ENCODE measurements around the gene PPFIBP1.
"Not testable (repeated sequence)": the region's sequence is repeated elsewhere in the genome, so short reads cannot be mapped to it uniquely, and the experiment has no call there.

Gene PPFIBP1

DNA sequence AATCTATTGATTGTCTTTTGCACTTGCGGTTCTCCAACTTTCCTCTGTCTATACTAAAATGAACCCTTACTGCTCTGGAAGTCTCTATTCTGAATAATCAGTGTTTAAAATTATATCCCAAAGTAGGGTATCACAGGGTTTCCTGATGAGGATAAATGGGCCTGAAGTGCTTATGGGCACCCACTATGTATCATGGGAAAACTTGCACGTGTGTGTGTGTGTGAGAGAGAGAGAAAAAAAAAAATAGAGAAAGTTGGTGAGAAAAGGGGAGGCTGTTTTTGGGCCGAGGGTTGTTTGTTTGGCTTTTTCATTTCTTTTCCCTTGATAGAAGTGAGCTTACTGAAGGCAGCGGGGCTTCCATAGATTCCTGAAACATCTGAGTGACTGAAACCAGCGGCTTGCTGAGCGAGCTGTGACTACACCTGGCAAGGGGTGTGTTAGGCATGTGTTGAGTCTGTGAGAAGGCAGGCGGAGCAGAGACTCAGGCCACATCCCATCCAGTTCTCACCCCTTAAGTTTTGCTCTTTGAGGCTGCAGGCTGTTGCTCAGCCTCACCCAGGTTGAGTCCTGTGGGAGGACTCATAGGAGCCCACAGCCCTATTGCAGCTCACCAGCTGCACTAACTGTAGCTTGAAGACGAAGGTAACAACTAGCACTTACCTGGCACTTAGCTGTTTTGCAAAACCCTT lies 17.2 kb downstream of the PPFIBP1 start:
- DNase-seq (ENCODE audit: low read depth in 2 of 2, low spot score in 1 of 2) = no peak

DNA sequence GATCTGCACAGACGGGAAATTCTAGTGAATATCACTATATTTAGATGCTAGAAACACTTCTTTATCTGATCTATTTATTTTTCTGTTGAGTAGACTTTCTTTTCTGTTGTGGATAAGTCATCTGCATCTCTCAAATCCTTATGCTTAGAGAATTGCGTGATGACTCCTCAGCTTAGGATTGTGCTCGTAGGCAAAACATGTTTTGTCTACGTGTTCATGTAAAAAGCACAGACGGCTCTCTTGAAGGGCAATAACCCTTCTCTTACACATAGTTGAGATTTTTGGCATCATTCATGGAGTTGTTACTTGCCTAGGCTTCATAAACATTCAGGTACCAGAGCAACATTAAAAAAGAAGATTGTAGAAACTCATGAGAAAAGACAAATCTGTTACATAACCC lies 18.6 kb downstream of the PPFIBP1 start:
- DNase-seq (ENCODE audit: low read depth in 2 of 2, low spot score in 1 of 2) = no peak

DNA sequence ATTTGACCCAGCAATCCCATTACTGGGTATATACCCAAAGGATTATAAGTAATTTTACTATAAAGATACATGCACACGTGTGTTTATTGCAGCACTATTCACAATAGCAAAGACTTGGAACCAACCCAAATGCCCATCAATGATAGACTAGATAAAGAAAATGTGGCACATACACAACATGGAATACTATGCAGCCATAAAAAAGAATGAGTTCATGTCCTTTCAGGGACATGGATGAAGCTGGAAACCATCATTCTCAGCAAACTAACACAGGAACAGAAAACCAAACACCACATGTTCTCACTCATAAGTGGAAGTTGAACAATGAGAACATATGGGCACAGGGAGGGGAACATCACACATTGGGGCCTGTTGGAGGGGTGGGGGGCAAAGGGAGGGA lies 20.9 kb downstream of the PPFIBP1 start:
- DNase-seq (ENCODE audit: low read depth in 2 of 2, low spot score in 1 of 2) = not testable (repeated sequence)

DNA sequence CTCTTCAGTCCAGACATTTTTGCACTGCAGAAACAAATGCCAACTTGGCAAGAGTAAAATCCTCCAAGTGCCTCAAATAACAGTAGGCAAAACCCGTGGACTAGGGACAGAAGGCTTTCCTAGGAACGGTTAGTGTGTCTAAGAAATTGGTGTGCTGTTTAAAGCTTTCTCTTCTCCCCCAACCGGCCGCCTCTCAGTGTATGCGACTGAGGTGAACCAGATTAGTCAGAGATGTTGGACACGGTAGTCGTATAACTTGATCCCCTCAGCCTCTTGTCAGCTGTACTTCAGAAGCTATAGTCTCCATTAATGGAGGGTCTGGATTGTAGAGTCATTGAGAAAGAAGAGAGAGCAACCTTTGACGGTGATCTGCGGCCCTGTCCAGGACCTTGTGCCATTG lies 21.7 kb downstream of the PPFIBP1 start:
- no peak for DNase-seq (ENCODE audit: low read depth in 2 of 2, low spot score in 1 of 2)

DNA sequence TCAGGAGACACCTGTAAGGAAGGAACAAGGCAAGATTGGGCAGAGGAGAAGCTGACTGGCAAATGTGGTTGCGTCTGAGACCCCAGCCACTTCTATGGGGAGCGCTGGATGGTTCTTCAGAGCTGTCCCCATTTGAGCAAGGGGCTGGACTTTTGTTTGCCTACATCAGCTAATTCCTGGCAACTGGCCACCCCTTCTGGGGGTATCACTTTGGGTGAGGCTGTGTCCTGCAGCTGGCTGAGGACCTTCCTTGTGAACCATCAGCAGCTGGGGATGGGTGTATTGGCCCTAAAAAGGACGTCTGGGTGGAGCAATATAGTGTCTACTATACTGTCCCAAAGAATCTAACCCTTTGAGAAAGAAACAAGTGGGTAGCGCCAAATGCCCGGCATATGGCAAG lies 23.6 kb downstream of the PPFIBP1 start:
- DNase-seq (ENCODE audit: low read depth in 2 of 2, low spot score in 1 of 2) = no peak

DNA sequence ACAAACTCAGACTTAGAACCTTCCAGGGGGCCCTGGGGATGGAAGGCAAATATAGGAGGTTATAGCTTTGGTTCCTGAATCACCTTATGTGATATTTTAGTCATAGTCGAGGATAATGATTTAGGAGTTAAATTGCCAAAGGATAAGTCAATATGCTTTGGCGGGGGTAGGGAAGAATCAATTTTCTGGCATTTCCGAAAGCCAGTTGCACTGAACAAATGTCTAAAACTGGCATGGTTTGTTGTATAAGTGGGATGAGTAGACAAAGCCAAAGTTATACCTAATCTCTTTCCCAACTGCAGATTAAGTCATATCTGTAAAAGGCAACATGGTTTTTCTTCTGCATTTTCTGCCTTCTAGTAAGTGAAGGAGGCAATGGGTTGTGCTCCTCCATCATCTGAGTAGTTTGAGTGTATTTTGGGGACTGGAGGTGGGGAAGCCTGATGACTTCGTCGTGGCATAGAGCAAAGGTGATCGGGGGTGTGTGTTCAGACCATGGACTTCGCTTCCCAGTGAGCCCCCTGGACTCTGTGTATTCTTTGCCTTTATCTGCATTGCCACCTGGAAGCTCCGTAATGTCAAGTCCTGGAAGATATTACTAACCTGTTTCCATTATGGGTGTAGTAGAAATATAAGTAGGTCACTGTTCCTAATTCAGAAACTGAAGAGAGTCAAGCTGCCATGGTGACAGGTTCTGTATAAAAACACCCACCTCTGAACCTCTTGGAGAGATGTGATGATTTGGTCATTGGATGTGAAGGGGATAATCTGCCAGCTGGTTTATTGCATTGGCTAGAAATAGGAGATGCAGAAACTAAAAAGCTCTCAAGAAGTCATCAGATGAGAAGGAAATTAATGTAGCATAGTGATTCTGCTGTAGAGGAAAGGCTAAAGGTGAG lies 24.5 kb downstream of the PPFIBP1 start:
- no peak for DNase-seq (ENCODE audit: low read depth in 2 of 2, low spot score in 1 of 2)

DNA sequence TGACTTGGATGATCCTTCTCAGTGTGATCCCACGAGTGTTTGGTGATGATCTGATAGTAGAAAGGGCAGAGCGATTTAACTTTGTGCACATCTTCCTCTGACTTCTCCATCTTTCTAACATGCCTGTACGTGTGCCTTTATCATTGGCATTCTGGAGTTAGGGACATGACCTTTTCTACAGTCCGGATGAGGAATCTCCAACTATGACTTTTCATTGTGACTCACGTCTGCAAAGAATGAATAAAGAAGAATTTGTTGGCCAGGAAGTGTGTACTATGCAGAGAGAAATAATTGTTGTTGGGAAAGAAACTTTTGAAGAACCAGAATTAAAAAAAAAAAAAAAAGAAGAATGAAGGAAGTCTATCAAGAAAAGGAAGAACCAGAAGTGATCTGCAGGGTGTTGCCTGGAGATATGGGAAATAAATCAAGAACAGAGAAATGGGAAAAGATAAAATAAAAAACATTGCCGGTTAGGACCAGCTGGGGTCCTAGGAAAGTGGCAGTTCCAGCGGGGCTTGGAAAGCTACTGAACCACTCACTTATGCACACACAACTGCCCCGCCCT lies 25.3 kb downstream of the PPFIBP1 start:
- no peak for DNase-seq (ENCODE audit: low read depth in 2 of 2, low spot score in 1 of 2)

DNA sequence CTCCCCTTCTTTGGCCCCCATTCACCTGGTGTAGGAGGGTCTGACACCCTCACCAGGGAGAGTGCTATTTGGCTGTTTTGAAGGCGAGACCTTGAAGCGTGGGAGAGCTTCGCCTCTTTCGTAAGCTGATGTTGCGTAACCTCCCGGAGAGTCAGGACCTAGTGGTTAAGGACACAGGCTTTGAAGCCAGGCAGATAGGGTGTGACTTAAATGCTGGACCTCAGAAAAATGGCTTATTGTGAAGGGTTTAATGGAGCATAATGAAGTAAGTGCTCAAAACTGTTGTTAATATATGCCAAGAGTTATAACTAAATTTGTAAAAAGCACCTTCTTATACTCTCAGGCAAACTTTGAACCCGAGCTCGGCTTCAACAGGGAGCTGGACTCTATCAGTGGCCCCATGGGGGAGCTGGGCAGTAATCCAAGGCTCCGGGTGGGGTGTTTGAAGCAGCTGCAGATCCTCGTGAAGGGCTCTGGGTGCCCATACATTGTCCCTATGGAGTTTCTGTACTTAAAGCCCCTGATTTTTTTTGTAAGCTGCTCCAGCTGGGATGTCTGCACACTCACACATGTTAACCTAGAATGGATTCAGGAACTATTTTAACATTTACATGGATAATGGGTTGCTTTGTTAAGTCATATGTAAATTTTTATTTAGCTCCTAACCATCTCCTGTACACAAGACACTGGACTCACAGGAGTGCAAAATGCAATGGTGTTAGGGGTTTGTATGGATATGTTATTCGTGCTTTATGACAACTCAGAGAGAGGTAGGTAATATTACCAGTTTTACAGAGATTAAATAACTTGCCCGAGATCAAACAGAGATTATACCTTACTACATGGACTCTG lies 26.0 kb downstream of the PPFIBP1 start:
- DNase-seq (ENCODE audit: low read depth in 2 of 2, low spot score in 1 of 2) = no peak

DNA sequence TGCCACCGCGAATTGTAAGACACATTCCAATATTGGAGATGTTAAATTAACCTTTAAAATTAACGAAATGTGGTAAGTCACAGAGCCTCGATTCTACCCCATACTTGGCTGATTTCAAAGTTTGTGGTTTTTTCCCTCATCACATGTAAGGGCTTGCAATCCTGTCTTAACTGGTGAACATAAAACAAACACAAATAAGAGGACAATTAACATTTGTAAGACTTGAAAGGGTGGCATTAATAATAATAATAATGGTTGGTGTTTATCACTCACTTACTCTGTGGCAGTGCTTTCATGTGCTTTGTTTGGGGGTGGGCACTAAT lies 26.6 kb downstream of the PPFIBP1 start:
- no peak for DNase-seq (ENCODE audit: low read depth in 2 of 2, low spot score in 1 of 2)

DNA sequence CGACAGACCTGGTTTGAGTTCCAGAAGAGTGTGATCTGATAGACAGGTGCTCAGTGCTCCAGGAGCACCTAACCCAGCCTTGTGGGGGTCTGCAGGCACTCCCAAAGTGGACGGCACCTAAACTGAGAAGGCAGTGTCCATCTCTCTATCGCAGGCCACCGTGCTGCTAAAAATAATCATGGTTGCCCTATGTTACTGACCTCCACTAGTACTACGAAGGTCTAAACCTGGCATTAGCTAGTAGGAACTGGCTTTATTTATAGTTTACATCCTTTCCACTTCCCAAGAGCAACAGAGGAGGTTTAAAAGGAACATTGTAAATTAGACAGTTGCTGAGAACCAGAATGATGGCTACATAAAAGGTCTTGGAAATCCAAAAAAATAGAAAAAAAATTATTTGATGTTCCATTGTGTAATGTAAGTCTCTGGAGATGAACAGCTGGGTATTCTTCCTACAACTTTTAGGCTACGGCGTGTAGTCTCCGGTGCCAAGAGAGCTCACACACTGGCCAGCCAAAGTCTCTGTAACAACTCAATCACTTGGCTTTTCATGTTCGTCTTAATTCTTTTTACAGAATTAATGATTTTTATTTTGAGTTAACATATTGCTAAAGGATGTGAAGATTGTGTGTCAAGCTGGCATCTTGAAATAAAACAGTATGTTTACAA lies 27.3 kb downstream of the PPFIBP1 start:
- DNase-seq (ENCODE audit: low read depth in 2 of 2, low spot score in 1 of 2) = no peak

DNA sequence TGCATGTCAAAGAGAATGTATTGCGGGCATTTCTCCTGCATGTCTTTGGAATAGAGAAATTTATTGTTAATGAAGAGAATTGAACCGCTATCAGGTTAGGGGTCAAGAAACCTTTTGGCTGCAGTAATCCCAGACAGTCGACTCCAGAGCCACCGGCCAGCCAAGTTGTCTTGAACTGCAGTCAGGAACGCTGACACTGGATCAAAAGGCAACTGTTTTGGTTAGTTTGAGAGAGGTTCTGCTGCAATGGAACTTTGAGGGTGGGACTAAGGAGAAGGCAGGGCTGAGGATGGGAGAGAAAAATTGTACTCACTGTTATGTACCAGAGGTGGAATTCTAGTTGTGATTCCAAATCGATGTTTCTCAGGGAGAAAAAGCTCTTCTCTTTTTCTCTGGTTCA lies 28.2 kb downstream of the PPFIBP1 start:
- DNase-seq (ENCODE audit: low read depth in 2 of 2, low spot score in 1 of 2) = no peak

DNA sequence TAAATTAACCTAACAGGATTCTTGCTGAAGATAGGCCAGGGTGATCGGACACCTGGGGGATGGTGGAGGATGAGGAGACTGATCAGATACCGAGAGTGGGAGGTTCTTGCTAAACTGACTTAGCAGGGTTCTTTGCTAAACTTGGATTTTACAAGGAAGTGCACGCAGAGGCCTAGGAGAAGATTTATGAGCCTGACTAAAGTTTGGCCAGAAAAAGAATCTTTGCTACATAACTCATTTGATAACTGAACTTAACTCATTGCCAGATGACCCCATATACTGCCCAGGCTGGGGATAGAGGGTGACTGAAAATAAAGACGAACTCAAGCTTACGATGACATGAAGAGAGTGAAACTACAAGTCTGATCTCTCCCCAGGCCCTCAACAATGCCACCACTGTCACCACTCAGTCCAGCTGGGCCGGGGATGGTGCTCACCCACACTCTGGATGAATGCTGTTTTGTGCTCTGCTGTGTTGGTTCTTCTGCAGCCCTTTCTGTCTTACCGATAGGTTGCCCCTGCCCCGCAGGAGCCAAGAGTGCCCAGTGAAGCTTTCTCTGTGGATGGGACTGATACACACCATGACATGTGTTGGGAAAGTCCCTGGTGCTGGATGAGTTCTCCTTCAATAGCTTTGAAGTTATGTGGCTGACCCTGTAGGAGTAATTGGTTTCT lies 29.0 kb downstream of the PPFIBP1 start:
- DNase-seq (ENCODE audit: low read depth in 2 of 2, low spot score in 1 of 2) = no peak

DNA sequence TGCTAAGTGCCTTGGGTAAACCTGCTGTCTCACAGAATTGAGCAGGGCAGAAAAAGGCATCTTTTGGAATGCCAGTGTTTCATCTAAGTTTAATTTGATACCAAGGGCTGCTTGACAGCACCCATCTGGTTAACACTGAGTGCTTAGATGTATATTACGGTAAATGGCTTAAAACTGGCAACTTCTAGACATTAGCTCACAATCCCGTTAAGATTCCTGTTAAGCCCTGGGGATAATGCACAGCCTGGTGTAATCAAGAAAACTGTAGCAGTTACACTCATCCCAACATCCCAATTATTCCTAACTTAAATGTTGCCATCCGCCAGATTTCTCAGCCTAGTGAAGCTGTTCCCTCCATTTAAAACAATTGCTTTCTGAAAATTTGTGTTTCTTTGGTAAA lies 29.9 kb downstream of the PPFIBP1 start:
- no peak for DNase-seq (ENCODE audit: low read depth in 2 of 2, low spot score in 1 of 2)

DNA sequence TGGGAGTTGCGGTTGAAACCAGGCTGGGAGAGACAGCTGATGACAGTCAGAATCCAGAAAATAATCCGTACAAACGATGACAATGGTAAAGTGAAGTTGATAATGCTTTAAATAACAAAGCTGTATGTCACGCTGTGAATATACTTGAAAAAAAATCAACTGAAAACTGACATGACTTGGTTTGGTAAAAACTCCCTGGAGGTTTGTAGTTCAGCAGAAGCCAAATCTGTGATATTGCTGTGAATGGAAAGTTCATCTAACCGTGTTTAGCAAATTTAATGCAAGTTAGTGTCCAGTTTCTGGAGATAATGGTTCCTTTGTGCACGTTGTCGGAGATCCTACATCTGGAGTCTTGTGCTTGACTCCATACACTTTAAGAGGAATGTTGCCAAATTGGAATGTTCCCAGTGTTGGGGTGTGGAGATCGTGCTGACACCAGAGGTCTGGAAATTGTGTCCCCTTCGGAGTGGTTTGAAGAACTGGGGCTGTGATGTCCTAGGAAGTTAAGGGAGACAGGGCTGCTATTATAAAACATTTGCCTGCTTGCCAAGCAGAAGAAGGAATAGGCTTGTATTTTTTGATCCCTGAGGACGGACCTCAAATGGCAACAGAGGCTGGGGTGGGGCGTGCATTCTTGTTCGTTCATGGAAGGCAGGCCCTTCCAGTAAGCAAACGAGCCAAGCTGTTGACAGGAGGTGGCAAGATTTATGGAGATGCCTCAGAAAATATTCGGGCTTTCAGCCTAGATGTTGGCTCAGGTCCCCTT lies 30.6 kb downstream of the PPFIBP1 start:
- DNase-seq (ENCODE audit: low read depth in 2 of 2, low spot score in 1 of 2) = no peak

DNA sequence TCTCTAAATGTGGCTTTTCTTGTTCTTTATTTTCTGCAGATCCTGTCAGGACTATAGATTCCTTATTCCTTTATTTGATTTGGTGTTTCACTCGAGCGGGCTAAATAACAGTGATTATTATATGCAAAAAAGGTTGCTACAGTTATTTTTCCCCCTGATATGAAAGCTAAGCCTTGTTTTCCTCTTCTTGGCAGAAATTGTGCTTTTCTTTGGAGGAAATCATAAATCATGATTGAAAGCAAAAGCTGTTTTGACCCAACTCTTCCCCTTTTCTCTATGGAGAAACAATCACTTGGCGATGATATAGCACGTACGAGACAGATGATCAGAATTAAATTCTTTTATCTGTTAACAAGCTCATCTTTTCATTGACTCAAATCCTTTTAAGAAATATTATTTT lies 31.4 kb downstream of the PPFIBP1 start:
- no peak for DNase-seq (ENCODE audit: low read depth in 2 of 2, low spot score in 1 of 2)

DNA sequence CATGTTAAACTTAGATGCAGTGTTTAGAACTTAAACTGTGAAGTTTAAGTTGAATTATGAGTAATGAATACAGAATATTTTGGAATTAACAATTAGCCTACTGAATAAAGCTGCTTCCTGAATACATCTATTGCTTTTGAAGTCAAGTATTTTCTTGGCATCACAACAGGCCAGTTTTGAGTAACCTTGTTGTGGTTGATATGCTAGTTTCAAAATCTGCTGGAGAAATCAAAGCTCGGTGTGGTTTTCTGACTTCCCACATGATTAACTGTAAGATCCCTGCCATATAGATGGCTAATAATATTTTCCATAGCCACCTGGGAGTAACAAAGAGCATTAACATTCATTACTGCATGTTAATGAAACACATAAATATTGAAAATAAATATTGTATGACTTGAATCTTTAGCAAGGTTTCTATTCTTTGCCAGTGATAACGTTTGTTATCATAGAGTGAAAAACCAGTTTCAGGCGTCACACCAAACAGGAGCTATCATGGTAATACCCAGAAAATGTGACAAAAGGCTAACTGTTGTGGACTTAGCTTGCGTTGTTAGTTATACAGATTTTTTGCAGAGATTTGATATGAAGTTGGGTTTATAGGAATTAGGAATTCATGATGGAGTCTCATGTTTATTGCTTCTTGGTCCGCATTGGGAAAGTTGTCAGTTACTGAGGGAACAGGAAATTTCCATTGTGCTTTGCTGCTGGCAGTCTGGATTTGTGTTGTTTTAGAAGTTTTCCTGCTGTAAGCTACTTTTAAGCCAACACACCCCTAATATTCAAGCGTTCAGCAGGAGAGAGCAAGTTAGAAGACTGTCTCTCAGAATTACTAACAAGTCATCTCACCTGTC lies 32.1 kb downstream of the PPFIBP1 start:
- DNase-seq (ENCODE audit: low read depth in 2 of 2, low spot score in 1 of 2) = no peak

DNA sequence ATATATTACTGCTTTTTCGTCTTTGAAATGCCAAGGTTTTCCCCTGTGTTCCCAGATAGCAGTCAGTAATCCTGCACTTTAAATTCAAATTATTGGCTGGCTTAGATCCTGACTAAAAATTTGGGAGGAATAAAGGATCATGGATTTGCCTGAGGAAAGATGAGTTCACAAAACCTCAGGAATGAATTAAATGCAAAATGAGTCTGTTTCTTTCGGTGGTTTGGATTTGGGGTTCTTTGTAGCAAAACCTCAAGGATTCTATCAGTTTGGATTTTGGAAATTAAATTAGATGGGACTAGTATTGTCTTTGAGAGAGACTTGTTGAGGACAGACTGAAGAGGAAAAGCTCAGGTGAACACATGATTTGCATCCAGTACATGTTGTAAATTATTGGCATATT lies 36.1 kb downstream of the PPFIBP1 start:
- no peak for DNase-seq (ENCODE audit: low read depth in 2 of 2, low spot score in 1 of 2)

DNA sequence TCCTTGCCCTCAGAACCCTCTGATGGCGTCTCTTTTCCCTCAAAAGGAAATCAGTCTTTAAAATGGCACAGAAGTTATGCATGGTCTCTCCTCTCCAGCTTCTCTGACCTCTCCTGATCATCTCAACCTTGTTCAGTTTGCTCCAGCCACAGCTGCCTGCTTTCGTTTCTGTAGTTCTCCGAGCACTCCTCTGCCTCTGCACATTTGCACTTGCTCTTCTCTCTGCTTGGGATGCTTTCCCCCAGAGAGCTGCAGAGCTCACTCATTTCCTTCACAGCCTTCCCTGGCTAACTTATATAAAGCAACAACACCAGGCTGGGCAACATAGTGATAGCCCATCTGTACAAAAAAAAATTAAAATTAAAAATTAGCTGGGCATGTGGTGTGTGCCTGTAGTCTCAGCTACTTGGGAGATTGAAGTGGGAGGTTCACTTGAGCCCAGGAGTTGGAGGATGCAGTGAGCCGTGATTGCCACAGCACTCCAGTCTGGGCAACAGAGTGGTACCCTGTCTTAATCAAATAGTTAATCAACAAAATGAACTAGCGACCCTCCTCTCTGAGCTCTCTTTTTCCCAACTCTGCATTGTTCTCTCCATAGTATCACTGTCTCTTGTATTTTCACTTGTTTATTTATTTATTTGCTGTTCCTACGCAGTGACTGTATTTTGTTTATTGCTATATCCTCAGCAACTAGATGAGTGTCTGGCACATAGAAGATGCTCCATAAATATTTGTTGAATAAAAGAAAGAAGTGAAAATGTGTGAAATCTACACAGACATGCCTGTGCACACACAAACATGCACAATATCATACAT lies 37.7 kb downstream of the PPFIBP1 start:
- no peak for DNase-seq (ENCODE audit: low read depth in 2 of 2, low spot score in 1 of 2)

Data from stimulated activated CD8-positive, alpha-beta memory T cell treated with anti-CD3 and anti-CD28 coated beads, Interleukin-4, amount 100 ng/mL, for 1 hour (primary cell).